Measurements from ENCODE around the gene CEMIP.

DNA sequence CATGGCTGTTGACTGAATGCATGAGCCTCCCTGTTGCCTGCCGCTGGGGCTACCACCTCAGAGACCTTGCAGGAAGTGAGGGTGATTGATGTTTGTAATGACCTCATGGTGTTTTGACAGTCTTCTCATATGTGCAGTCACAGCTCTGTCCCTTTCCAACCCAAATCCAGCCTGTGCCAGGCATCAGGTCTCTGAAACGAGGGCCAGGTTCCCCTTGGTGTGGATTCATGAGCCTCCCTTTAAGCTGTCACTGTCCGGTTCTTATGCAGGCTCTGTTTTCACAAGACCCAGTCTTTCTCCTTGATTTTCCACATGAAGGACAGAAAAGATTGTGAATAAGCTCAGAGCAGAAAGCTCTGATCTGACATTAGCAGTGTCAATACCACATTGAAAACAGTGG lies 43.1 kb downstream of the CEMIP start:
- TF ChIP-seq, protein P1, sequence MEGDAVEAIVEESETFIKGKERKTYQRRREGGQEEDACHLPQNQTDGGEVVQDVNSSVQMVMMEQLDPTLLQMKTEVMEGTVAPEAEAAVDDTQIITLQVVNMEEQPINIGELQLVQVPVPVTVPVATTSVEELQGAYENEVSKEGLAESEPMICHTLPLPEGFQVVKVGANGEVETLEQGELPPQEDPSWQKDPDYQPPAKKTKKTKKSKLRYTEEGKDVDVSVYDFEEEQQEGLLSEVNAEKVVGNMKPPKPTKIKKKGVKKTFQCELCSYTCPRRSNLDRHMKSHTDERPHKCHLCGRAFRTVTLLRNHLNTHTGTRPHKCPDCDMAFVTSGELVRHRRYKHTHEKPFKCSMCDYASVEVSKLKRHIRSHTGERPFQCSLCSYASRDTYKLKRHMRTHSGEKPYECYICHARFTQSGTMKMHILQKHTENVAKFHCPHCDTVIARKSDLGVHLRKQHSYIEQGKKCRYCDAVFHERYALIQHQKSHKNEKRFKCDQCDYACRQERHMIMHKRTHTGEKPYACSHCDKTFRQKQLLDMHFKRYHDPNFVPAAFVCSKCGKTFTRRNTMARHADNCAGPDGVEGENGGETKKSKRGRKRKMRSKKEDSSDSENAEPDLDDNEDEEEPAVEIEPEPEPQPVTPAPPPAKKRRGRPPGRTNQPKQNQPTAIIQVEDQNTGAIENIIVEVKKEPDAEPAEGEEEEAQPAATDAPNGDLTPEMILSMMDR (IDR thresholded peaks at IDR 0.05; ENCODE audit: poor library complexity): no peak
- no peak for TF ChIP-seq EZH2phosphoT487 (IDR thresholded peaks at IDR 0.05; ENCODE audit: low read depth, severe bottlenecking, unreplicated experiment)
